HepG2 (cell line): Measurements from ENCODE around the gene DPYD. TPM values are rescaled to one million over a fixed set of nuclear protein-coding genes. Genes with fewer than 3 reads are reported as not detected.

Experiments used
- ATAC-seq: fragments of 200-7000 bp; cut with Tn5 transposase; 3 replicates; pipeline ENCODE4 v1.9.1; 2020; ENCODE audit warnings: mild to moderate bottlenecking, moderate library complexity
- BruUV-seq: library from RNA; stranded (reverse); fragments of 400-500 nt; replicated peaks from 2 replicates; lab custom pipeline; 2021; lab: Mats Ljungman, UMichigan
- CTCF ChIA-PET: fragments of 300-600 bp; formaldehyde crosslinking; extraction: SDS; loops from one replicate; lab custom pipeline; 2021; ENCODE audit warnings: low total read pairs, inconsistent platforms, low intra/inter-chr PET ratio; lab: Yijun Ruan, JAX
- POLR2A ChIA-PET: fragments of 350-600 bp; sonication (Branson Sonifier 250); formaldehyde crosslinking; loops from one replicate; lab custom pipeline; 2020; ENCODE audit warnings: antibody characterized with exemption, inconsistent platforms; lab: Yijun Ruan, JAX
- DNase-seq: peaks from one replicate; pipeline ENCODE4 v3.0.0-alpha.2; 2015; ENCODE audit warnings: low spot score
- FAIRE-seq: peaks from 3 replicates; lab custom pipeline; 2011; peaks lifted over from hg19 to GRCh38; lab: Jason Lieb, UNC
- H2AFZ ChIP-seq: one replicate; pipeline ENCODE4 v1.6.1; 2011; ENCODE audit warnings: low read length, inconsistent platforms
- H3K27ac ChIP-seq: fragments of 300-600 bp; 3 replicates; pipeline ENCODE4 v1.8.0; 2011; ENCODE audit warnings: mixed run types, mild to moderate bottlenecking, mixed read lengths, low read length, inconsistent platforms; ENCODE audit not compliant: insufficient read depth; ENCODE audit errors: extremely low read length
- H3K27me3 ChIP-seq, 2 experiments: fragments of 200-600 bp in 1 of 2; 2 replicates in 1 of 2; 3 replicates in 1 of 2; pipeline versions ENCODE4 v1.6.0 to v1.8.0; 2011; ENCODE audit warnings: low read length in 2 of 2, mild to moderate bottlenecking in 2 of 2, moderate library complexity in 2 of 2, inconsistent platforms in 1 of 2; ENCODE audit not compliant: insufficient read depth in 2 of 2, control insufficient read depth in 1 of 2
- H3K36me3 ChIP-seq, 2 experiments: fragments of 200-600 bp in 1 of 2; replicated peaks in 1 of 2; 2 replicates in 1 of 2; 3 replicates in 1 of 2; pipeline versions ENCODE4 v1.5.1 to v1.8.0; 2011; ENCODE audit warnings: low read length in 2 of 2, inconsistent platforms in 1 of 2; ENCODE audit not compliant: insufficient read depth in 2 of 2, control insufficient read depth in 1 of 2
- H3K4me1 ChIP-seq: 2 replicates; pipeline ENCODE4 v1.5.1; 2012; ENCODE audit warnings: low read length, inconsistent platforms; ENCODE audit not compliant: insufficient read depth
- H3K4me2 ChIP-seq: 2 replicates; pipeline ENCODE4 v1.6.0; 2011; ENCODE audit warnings: low read depth, low read length, inconsistent platforms
- H3K4me3 ChIP-seq, 3 experiments: fragments of 200-600 bp in 1 of 3; sonication (generic), shearing (Covaris generic) in 1 of 3; replicated peaks in 1 of 3; 2 replicates each; pipeline ENCODE4 v1.5.1; 2011 to 2016; ENCODE audit warnings: low read length in 3 of 3, inconsistent platforms in 2 of 3, low read depth in 2 of 3, mild to moderate bottlenecking in 2 of 3, control low read depth in 1 of 3, mixed read lengths in 1 of 3; ENCODE audit not compliant: insufficient read depth in 1 of 3
- H3K79me2 ChIP-seq: one replicate; pipeline ENCODE4 v1.6.1; 2011; ENCODE audit warnings: low read length, inconsistent platforms; ENCODE audit not compliant: insufficient read depth
- H3K9ac ChIP-seq: 2 replicates; pipeline ENCODE4 v1.6.0; 2011; ENCODE audit warnings: mild to moderate bottlenecking, low read depth, low read length, inconsistent platforms; ENCODE audit not compliant: insufficient read depth
- H3K9me3 ChIP-seq: 2 replicates; pipeline ENCODE4 v1.5.1; 2012; ENCODE audit warnings: mild to moderate bottlenecking, low read length
- H4K20me1 ChIP-seq: 2 replicates; pipeline ENCODE4 v1.6.0; 2011; ENCODE audit warnings: inconsistent platforms, mild to moderate bottlenecking, low read length, moderate library complexity; ENCODE audit not compliant: insufficient read depth
- ADNP ChIP-seq: sonication (generic); formaldehyde crosslinking; IDR thresholded peaks from 2 replicates; pipeline ENCODE4 v1.4.0; 2020; ENCODE audit warnings: missing genetic modification reagents
- AKAP8 ChIP-seq: sonication (generic); formaldehyde crosslinking; IDR thresholded peaks from 2 replicates; pipeline ENCODE4 v1.5.1; 2020; ENCODE audit warnings: mild to moderate bottlenecking, missing genetic modification reagents
- CEBPB ChIP-seq: IDR thresholded peaks from 2 replicates; pipeline ENCODE4 v1.6.1; 2011; ENCODE audit warnings: low read depth, low read length, improper control_type of control experiment, borderline replicate concordance
- CREB1 ChIP-seq, 2 experiments: fragments of 450-650 bp in 1 of 2; IDR thresholded peaks; 2 replicates each; pipeline ENCODE4 v1.6.1; 2016 to 2017; ENCODE audit warnings: control low read depth in 1 of 2, mild to moderate bottlenecking in 1 of 2, missing compliant biosample characterization in 1 of 2, missing genetic modification characterization in 1 of 2
- HNRNPLL ChIP-seq: fragments of 200-400 bp; formaldehyde crosslinking; IDR thresholded peaks from 2 replicates; pipeline ENCODE4 v1.6.1; 2017; ENCODE audit warnings: mild to moderate bottlenecking, low read depth, low read length; ENCODE audit not compliant: poor library complexity, severe bottlenecking
- NFE2 ChIP-seq: sonication (generic); formaldehyde crosslinking; IDR thresholded peaks from 2 replicates; pipeline ENCODE4 v1.4.0; 2020; ENCODE audit warnings: missing genetic modification reagents
- NFIC ChIP-seq: IDR thresholded peaks from 2 replicates; pipeline ENCODE4 v1.6.1; 2012; ENCODE audit warnings: mild to moderate bottlenecking, low read length, inconsistent platforms
- NFYC ChIP-seq: IDR thresholded peaks from 2 replicates; pipeline ENCODE4 v1.6.1; 2016; ENCODE audit warnings: missing genetic modification reagents, missing compliant biosample characterization
- TAF15 ChIP-seq: fragments of 200-400 bp; formaldehyde crosslinking; IDR thresholded peaks from one replicate; pipeline ENCODE4 v1.6.1; 2018; ENCODE audit warnings: mild to moderate bottlenecking, low read depth, low read length; ENCODE audit not compliant: poor library complexity, severe bottlenecking
- ZNF18 ChIP-seq: sonication (generic); formaldehyde crosslinking; IDR thresholded peaks from 2 replicates; pipeline ENCODE4 v1.8.0; 2022; ENCODE audit warnings: mild to moderate bottlenecking, missing genetic modification reagents; ENCODE audit not compliant: insufficient replicate concordance
- ZNF275 ChIP-seq: sonication (generic); formaldehyde crosslinking; IDR thresholded peaks from 2 replicates; pipeline ENCODE4 v1.8.0; 2022; ENCODE audit warnings: missing genetic modification reagents, mild to moderate bottlenecking, inconsistent platforms, borderline replicate concordance
- ZNF292 ChIP-seq: sonication (generic); formaldehyde crosslinking; IDR thresholded peaks from 2 replicates; pipeline ENCODE4 v1.8.1; 2022; ENCODE audit warnings: mild to moderate bottlenecking, low read depth, missing genetic modification reagents, borderline replicate concordance
- ZNF501 ChIP-seq: sonication (generic); formaldehyde crosslinking; IDR thresholded peaks from 2 replicates; pipeline ENCODE4 v1.5.1; 2020; ENCODE audit warnings: mild to moderate bottlenecking, moderate library complexity, missing genetic modification reagents
- ZNF562 ChIP-seq: sonication (generic); formaldehyde crosslinking; IDR thresholded peaks from 2 replicates; pipeline ENCODE4 v1.8.0; 2022; ENCODE audit warnings: missing genetic modification reagents, borderline replicate concordance
- ZNF563 ChIP-seq: sonication (generic); formaldehyde crosslinking; IDR thresholded peaks from 2 replicates; pipeline ENCODE4 v1.8.0; 2022; ENCODE audit warnings: mild to moderate bottlenecking, moderate library complexity, missing genetic modification reagents
- ZNF724P ChIP-seq: sonication (generic); formaldehyde crosslinking; IDR thresholded peaks from 2 replicates; pipeline ENCODE4 v1.8.0; 2022; ENCODE audit warnings: missing genetic modification reagents, borderline replicate concordance
- WGBS: methylation state at CpG from one replicate; pipeline ENCODE4 v1.1.6; 2017; ENCODE audit warnings: low lambda C conversion rate; 5-methylcytosine and 5-hydroxymethylcytosine counted together
- in situ Hi-C: cut with HindIII; loops from 2 replicates; pipeline ENCODE4 v1.10.0; 2017; ENCODE audit warnings: low pct_unique_long_range_greater_than_20kb; ENCODE audit not compliant: extremely low pct_ligation_motif_present
- intact Hi-C: fragments of 100-400 bp; cut with micrococcal nuclease; formaldehyde crosslinking; loops from one replicate; pipeline ENCODE4 v1.10.0; 2022; ENCODE audit not compliant: unreplicated experiment
- polyA plus RNA-seq, 8 experiments: library from polyadenylated mRNA; depleted of rRNA in 3 of 8; stranded (reverse) in 7 of 8; unstranded in 1 of 8; fragments of >200 nt; fragmentation: Illumina TruSeq in 4 of 8; extraction: Trizol in 4 of 8; gene quantifications; 2 replicates each; pipeline versions ENCODE4 v1.2.1 to v1.2.3, GENCODE V29; 2011 to 2016; ENCODE audit warnings: low read depth in 4 of 8, missing spikeins in 1 of 8, mixed read lengths in 1 of 8; ENCODE audit not compliant: insufficient read depth in 1 of 8
- total RNA-seq, 5 experiments: library from RNA; depleted of rRNA; stranded (reverse); fragments of >200 nt; fragmentation: Illumina TruSeq; extraction: Trizol; gene quantifications; 2 replicates each; pipeline ENCODE4 v1.2.3, GENCODE V29; 2016; ENCODE audit warnings: low read depth in 1 of 5

DPYD gene
- total and polyA plus RNA-seq, 2 of the 13 experiments (the other 11 are each of a cell fraction or from before 2014, with no cell fraction given), result 1.3 to 3.4 TPM

- no peaks in the 10 kb centered on the region for H3K36me3 ChIP-seq
- H3K27ac ChIP-seq, result no peak overlapping the region
- ChIA-PET CTCF (no interaction called here), POLR2A (no interaction called here)
- no TSS peak for BruUV-seq
- no peak overlapping the region for H3K4me2 ChIP-seq
- ATAC-seq (no peak), FAIRE-seq (no peak), DNase-seq (no peak)
- intact Hi-C loops (no loop called here), in situ Hi-C loops (no loop called here)
- H3K4me1 ChIP-seq, result no peaks in the 10 kb centered on the region
- H3K9me3 ChIP-seq, result no peaks in the 10 kb centered on the region
- no peaks in the 10 kb centered on the region for H4K20me1 ChIP-seq
- TF ChIP-seq CEBPB (no peak), CREB1 (IDR thresholded peaks at IDR 0.05) (peak; percentile 46; the same call in 1 of the 2 replicates), CREB1 (CRISPR knock-in tag; IDR thresholded peaks at IDR 0.05) (no peak)
- H3K9ac ChIP-seq, result no peak overlapping the region
- no peaks in the 10 kb centered on the region for H3K27me3 ChIP-seq
- H3K4me3 ChIP-seq, result no peak overlapping the region
- H2AFZ ChIP-seq, result no peak overlapping the region
- H3K79me2 ChIP-seq, result no peaks in the 10 kb centered on the region
Measured at GRCh38 chr1:97726386-97726785, 194.4 kb downstream of the DPYD start.

GRCh38 chr1:97721221-97721620, 199.6 kb downstream of the DPYD start:
- intact Hi-C loops, result no loop called here
- no peaks in the 10 kb centered on the region for H4K20me1 ChIP-seq
- FAIRE-seq (no peak), DNase-seq (no peak), ATAC-seq (no peak)
- no peaks in the 10 kb centered on the region for H3K27me3 ChIP-seq
- in situ Hi-C loops, result no loop called here
- POLR2A ChIA-PET, result no interaction called here
- no peak overlapping the region for H2AFZ ChIP-seq
- H3K9ac ChIP-seq, result no peak overlapping the region
- no peaks in the 10 kb centered on the region for H3K36me3 ChIP-seq
- H3K27ac ChIP-seq, result no peak overlapping the region
- no peaks in the 10 kb centered on the region for H3K9me3 ChIP-seq
- no TSS peak for BruUV-seq
- TF ChIP-seq NFYC (CRISPR knock-in tag), result no peak
- no peak for TF ChIP-seq ZNF724P (CRISPR knock-in tag)
- TF ChIP-seq TAF15, result no peak
- no peak for TF ChIP-seq ZNF562 (CRISPR knock-in tag)
- no peak for TF ChIP-seq ZNF292 (CRISPR knock-in tag)
- no peak for TF ChIP-seq ZNF563 (CRISPR knock-in tag)
- no peak for TF ChIP-seq NFIC
- no peak for TF ChIP-seq ZNF18 (CRISPR knock-in tag)
- no peak for TF ChIP-seq ZNF501 (CRISPR knock-in tag)
- no peak for TF ChIP-seq AKAP8 (CRISPR knock-in tag)
- TF ChIP-seq NFE2, result no peak
- TF ChIP-seq HNRNPLL, result no peak
- TF ChIP-seq ADNP (CRISPR knock-in tag), result no peak
- TF ChIP-seq ZNF275 (CRISPR knock-in tag), result no peak
- no peak overlapping the region for H3K4me2 ChIP-seq
- no peak overlapping the region for H3K4me3 ChIP-seq
- no peaks in the 10 kb centered on the region for H3K79me2 ChIP-seq
- CTCF ChIA-PET, result no interaction called here
- H3K4me1 ChIP-seq, result no peaks in the 10 kb centered on the region
- 77% methylated on average over 2 of the region's 2 CpGs for WGBS
